HepG2 (cell line): ENCODE results near the gene BMF. TPM values are rescaled to one million over a fixed set of nuclear protein-coding genes. Genes with fewer than 3 reads are reported as not detected.
A peak's percentile ranks its signal among the peaks of the same experiment; 100 is the strongest.

Experiments used
- AHR ChIP-seq: IDR thresholded peaks from 2 replicates; pipeline ENCODE4 v1.6.1; 2018; ENCODE audit warnings: missing genetic modification reagents, missing compliant biosample characterization
- ATF5 ChIP-seq: sonication (generic); formaldehyde crosslinking; IDR thresholded peaks from 2 replicates; pipeline ENCODE4 v1.4.0; 2020; ENCODE audit warnings: mild to moderate bottlenecking, low read depth, missing genetic modification reagents
- E2F5 ChIP-seq: sonication (generic); formaldehyde crosslinking; conservative IDR thresholded peaks from 2 replicates; pipeline ENCODE4 v1.4.0; 2020; ENCODE audit warnings: missing genetic modification reagents
- ETV6 ChIP-seq: sonication (generic); formaldehyde crosslinking; conservative IDR thresholded peaks from 2 replicates; pipeline ENCODE4 v1.4.0; 2020; ENCODE audit warnings: missing genetic modification reagents
- GMEB1 ChIP-seq: sonication (generic); formaldehyde crosslinking; IDR thresholded peaks from 2 replicates; pipeline ENCODE4 v1.5.1; 2020; ENCODE audit warnings: missing genetic modification reagents, mild to moderate bottlenecking, borderline replicate concordance
- HOXA5 ChIP-seq: sonication (generic); formaldehyde crosslinking; IDR thresholded peaks from 2 replicates; pipeline ENCODE4 v1.4.0; 2020; ENCODE audit warnings: missing genetic modification reagents
- KMT2A ChIP-seq: sonication (generic); formaldehyde crosslinking; IDR thresholded peaks from 2 replicates; pipeline ENCODE4 v1.4.0; 2020; ENCODE audit warnings: missing genetic modification reagents
- KMT2B ChIP-seq: IDR thresholded peaks from 2 replicates; pipeline ENCODE4 v1.6.1; 2016; ENCODE audit warnings: missing genetic modification reagents, missing compliant biosample characterization
- MZF1 ChIP-seq: sonication (generic); formaldehyde crosslinking; IDR thresholded peaks from 2 replicates; pipeline ENCODE4 v1.8.1; 2023; ENCODE audit warnings: mild to moderate bottlenecking, missing genetic modification reagents, borderline replicate concordance
- NAIF1 ChIP-seq: sonication (generic); formaldehyde crosslinking; IDR thresholded peaks from 2 replicates; pipeline ENCODE4 v1.5.0; 2020; ENCODE audit warnings: mild to moderate bottlenecking, missing genetic modification reagents, borderline replicate concordance
- RXRB ChIP-seq: IDR thresholded peaks from 2 replicates; pipeline ENCODE4 v1.6.1; 2016; ENCODE audit warnings: borderline replicate concordance, missing genetic modification reagents, missing compliant biosample characterization
- SOX13 ChIP-seq, 3 experiments: fragments of 450-650 bp in 1 of 3; sonication (generic) in 1 of 3; formaldehyde crosslinking in 1 of 3; IDR thresholded peaks in 2 of 3; conservative IDR thresholded peaks in 1 of 3; 2 replicates each; pipeline versions ENCODE4 v1.5.0 to v1.6.1; 2016 to 2020; ENCODE audit warnings: antibody characterized with exemption in 1 of 3, mild to moderate bottlenecking in 1 of 3, missing compliant biosample characterization in 1 of 3, missing genetic modification reagents in 1 of 3, moderate library complexity in 1 of 3
- TEAD3 ChIP-seq: optimal IDR thresholded peaks from 2 replicates; pipeline ENCODE3; 2016; ENCODE audit warnings: borderline replicate concordance
- XBP1 ChIP-seq: sonication (generic); formaldehyde crosslinking; IDR thresholded peaks from 2 replicates; pipeline ENCODE4 v1.5.0; 2020; ENCODE audit warnings: missing genetic modification reagents
- ZBTB1 ChIP-seq: sonication (generic); formaldehyde crosslinking; IDR thresholded peaks from 2 replicates; pipeline ENCODE4 v1.4.0; 2020; ENCODE audit warnings: missing genetic modification reagents, borderline replicate concordance
- ZBTB20 ChIP-seq: sonication (generic); formaldehyde crosslinking; IDR thresholded peaks from 2 replicates; pipeline ENCODE4 v1.8.1; 2023; ENCODE audit warnings: missing genetic modification reagents, low read depth, mild to moderate bottlenecking, borderline replicate concordance
- ZBTB38 ChIP-seq: sonication (generic); formaldehyde crosslinking; IDR thresholded peaks from 2 replicates; pipeline ENCODE4 v1.5.1; 2020; ENCODE audit warnings: mild to moderate bottlenecking, missing genetic modification reagents
- ZNF24 ChIP-seq: fragments of 450-650 bp; IDR thresholded peaks from 2 replicates; pipeline ENCODE4 v1.6.1; 2017; ENCODE audit warnings: antibody characterized with exemption, mild to moderate bottlenecking
- ZNF576 ChIP-seq: sonication (generic); formaldehyde crosslinking; IDR thresholded peaks from 2 replicates; pipeline ENCODE4 v1.4.0; 2020; ENCODE audit warnings: mild to moderate bottlenecking, missing genetic modification reagents
- ZNF619 ChIP-seq: sonication (generic); formaldehyde crosslinking; IDR thresholded peaks from 2 replicates; pipeline ENCODE4 v1.4.0; 2020; ENCODE audit warnings: mild to moderate bottlenecking, missing genetic modification reagents
- ZNF883 ChIP-seq: sonication (generic); formaldehyde crosslinking; IDR thresholded peaks from 2 replicates; pipeline ENCODE4 v1.5.1; 2020; ENCODE audit warnings: mild to moderate bottlenecking, missing genetic modification reagents; ENCODE audit errors: not compliant biosample characterization
- ZSCAN31 ChIP-seq: sonication (generic); formaldehyde crosslinking; IDR thresholded peaks from 2 replicates; pipeline ENCODE4 v1.5.0; 2020; ENCODE audit warnings: low read depth, mild to moderate bottlenecking, missing genetic modification reagents
- polyA plus RNA-seq, 8 experiments: library from polyadenylated mRNA; depleted of rRNA in 3 of 8; stranded (reverse) in 7 of 8; unstranded in 1 of 8; fragments of >200 nt; fragmentation: Illumina TruSeq in 4 of 8; extraction: Trizol in 4 of 8; gene quantifications; 2 replicates each; pipeline versions ENCODE4 v1.2.1 to v1.2.3, GENCODE V29; 2011 to 2016; ENCODE audit warnings: low read depth in 4 of 8, missing spikeins in 1 of 8, mixed read lengths in 1 of 8; ENCODE audit not compliant: insufficient read depth in 1 of 8
- total RNA-seq, 5 experiments: library from RNA; depleted of rRNA; stranded (reverse); fragments of >200 nt; fragmentation: Illumina TruSeq; extraction: Trizol; gene quantifications; 2 replicates each; pipeline ENCODE4 v1.2.3, GENCODE V29; 2016; ENCODE audit warnings: low read depth in 1 of 5
- TF ChIP-seq, protein P1 (sequence below): IDR thresholded peaks from 2 replicates; pipeline ENCODE4 v1.6.1; 2016; ENCODE audit warnings: mild to moderate bottlenecking, missing biosample characterization, missing genetic modification reagents

The BMF gene
- total and polyA plus RNA-seq, 2 of the 13 experiments (the other 11 are each of a cell fraction or from before 2014, with no cell fraction given) = 8.7 to 15.9 TPM

DNA sequence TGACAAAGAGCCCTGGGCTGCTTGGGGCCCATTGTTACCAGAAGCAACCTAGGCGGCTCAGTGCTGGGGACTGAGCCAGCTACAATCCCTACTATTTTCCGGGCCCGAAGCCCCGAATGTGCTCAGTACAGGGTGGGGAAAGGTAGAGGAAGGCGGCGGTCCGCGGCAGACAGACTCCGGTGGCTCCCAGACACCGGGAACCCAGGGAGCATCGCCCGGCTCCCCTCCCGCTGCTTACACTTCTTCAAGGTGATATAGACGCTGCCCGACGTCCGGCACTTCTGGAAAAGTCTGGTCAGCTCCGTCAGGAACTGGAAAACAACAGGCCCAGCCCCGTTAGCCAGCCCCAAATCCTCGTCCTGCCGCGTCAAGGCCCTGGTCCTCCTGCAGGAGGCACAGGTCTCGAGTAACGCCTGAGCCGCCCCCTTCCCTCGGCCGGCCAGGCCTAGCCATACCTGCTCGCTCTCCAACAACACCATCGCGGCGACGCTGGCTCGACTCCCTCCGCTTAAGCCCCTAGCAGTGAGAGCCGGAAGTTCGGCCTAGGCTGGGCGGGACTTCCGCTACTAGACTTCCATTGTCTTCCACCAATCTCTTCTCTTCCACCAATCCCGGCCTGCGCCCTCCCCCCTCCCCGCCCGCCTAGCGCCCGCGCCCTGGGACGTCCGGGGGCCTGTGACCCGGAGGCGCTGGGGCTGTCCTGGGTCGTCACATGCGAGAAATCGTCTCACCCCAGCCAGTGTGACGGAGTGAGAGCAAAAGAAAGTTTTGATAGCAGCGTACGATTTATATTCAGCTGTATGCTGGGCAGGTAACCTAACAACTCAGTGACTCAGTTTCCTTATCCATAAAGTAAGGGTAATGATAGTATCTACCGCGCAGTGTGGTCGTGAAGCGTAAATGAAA lies 69.8 kb downstream of the BMF start, which contains the start of gene SRP14 (continued):
- peak; percentile 12; the same call in 1 of the 2 replicates for TF ChIP-seq ETV6 (CRISPR knock-in tag)
- TF ChIP-seq ATF5 (CRISPR knock-in tag) = 0 out of 2 replicates have a peak, but pooled peaks have one; percentile 33
- 0 out of 2 replicates have a peak, but pooled peaks have one; percentile 61 for TF ChIP-seq ZNF576 (CRISPR knock-in tag)
- TF ChIP-seq ZBTB20 = peak; percentile 82; the same call in 1 of the 2 replicates
- peak; percentile 77 for TF ChIP-seq GMEB1
- peak; percentile 76; the same call in 1 of the 2 replicates for TF ChIP-seq ZBTB38 (CRISPR knock-in tag)
- TF ChIP-seq SOX13 (IDR thresholded peaks at IDR 0.05) = no peak; the same call in 1 of the 2 replicates
- TF ChIP-seq SOX13 (CRISPR knock-in tag; conservative IDR thresholded peaks at IDR 0.05 in 1 of 2, IDR thresholded peaks at IDR 0.05 in 1 of 2) = peak in 1 of 2 experiments; percentile 86; a peak in 2 of 4 replicates
- peak; percentile 10 for TF ChIP-seq TEAD3
- TF ChIP-seq KMT2A (CRISPR knock-in tag) = peak; percentile 94
- peak; percentile 74; the same call in 1 of the 2 replicates for TF ChIP-seq ZSCAN31 (CRISPR knock-in tag)
- TF ChIP-seq HOXA5 = peak; percentile 60; the same call in 1 of the 2 replicates
- 0 out of 2 replicates have a peak, but pooled peaks have one; percentile 51 for TF ChIP-seq MZF1 (CRISPR knock-in tag)
- TF ChIP-seq ZNF883 (CRISPR knock-in tag) = peak; percentile 4
- peak; percentile 90 for TF ChIP-seq KMT2B (CRISPR knock-in tag)
- TF ChIP-seq ZNF24 = no peak
- TF ChIP-seq AHR (CRISPR knock-in tag) = peak; percentile 83; the same call in 1 of the 2 replicates
- no peak for TF ChIP-seq E2F5 (CRISPR knock-in tag)
- peak; percentile 53 for TF ChIP-seq RXRB (CRISPR knock-in tag)
- TF ChIP-seq NAIF1 (CRISPR knock-in tag) = 0 out of 2 replicates have a peak, but pooled peaks have one; percentile 24
- peak; percentile 93; the same call in 1 of the 2 replicates for TF ChIP-seq ZNF619 (CRISPR knock-in tag)
- TF ChIP-seq, protein P1, sequence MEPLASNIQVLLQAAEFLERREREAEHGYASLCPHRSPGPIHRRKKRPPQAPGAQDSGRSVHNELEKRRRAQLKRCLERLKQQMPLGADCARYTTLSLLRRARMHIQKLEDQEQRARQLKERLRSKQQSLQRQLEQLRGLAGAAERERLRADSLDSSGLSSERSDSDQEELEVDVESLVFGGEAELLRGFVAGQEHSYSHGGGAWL (CRISPR knock-in tag) = peak; percentile 90
- TF ChIP-seq XBP1 (CRISPR knock-in tag) = no peak
- TF ChIP-seq ZBTB1 (CRISPR knock-in tag) = no peak
